Fibroblast of the aortic adventitia (primary cell): ENCODE results near the gene PRELID1. TPM values are rescaled to one million over a fixed set of nuclear protein-coding genes. Genes with fewer than 3 reads are reported as not detected.

ENCODE experiments used
- DNase-seq: peaks from one replicate; pipeline ENCODE4 v3.0.0-alpha.2; 2010; ENCODE audit warnings: low read depth
- H3K4me3 ChIP-seq: 2 replicates; pipeline ENCODE4 v1.5.1; 2011; ENCODE audit warnings: low read depth, mild to moderate bottlenecking, control low read depth, low read length, moderate library complexity
- total RNA-seq: library from RNA; depleted of rRNA; stranded (reverse); fragments of >200 nt; gene quantifications from 2 replicates; pipeline ENCODE4 v1.2.3, GENCODE V29; 2012; ENCODE audit warnings: low replicate concordance
- TF ChIP-seq, protein P1 (sequence below): IDR thresholded peaks from 2 replicates; pipeline ENCODE4 v1.5.1; 2011; ENCODE audit warnings: mild to moderate bottlenecking, low read length, control low read depth, inconsistent platforms; ENCODE audit not compliant: insufficient read depth

PRELID1 gene
- total RNA-seq, 1 donor: 118 TPM

DNA sequence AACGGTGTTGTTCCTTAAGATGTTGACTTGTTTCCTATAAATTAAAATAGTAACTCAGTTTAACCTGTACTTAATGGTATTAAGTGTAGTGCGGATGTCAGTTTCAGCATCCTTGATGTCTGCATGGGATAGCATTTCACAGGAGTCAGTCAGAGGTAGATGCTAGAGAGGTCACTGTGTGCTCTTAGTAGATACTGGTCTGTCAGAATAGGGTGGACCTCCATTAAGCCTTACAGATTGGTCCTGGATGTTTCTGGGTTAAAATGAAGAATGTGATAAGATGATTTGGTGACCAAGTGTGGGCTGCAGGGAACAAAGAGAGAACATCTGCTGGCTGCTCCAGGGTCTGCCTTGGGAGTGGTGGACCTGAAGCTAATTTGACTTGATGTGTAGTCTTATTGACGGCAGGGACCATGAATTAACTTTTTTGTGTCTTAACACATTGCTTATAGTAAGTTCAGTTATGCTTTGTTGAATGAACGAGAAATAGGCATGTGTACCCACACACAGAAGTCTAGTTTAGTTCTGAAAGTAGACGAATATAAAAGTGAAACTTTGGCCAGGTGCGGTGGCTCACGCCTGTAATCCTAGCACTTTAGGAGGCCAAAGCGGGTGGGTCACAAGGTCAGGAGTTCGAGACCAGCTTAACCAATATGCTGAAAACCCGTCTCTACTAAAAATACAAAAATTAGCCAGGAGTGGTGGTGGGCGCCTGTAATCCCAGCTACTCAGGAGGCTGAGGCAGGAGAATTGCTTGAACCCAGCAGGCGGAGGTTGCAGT lies 12.6 kb upstream of the PRELID1 start:
- DNase-seq: no peak
- H3K4me3 ChIP-seq: no peak overlapping the region
- TF ChIP-seq, protein P1, sequence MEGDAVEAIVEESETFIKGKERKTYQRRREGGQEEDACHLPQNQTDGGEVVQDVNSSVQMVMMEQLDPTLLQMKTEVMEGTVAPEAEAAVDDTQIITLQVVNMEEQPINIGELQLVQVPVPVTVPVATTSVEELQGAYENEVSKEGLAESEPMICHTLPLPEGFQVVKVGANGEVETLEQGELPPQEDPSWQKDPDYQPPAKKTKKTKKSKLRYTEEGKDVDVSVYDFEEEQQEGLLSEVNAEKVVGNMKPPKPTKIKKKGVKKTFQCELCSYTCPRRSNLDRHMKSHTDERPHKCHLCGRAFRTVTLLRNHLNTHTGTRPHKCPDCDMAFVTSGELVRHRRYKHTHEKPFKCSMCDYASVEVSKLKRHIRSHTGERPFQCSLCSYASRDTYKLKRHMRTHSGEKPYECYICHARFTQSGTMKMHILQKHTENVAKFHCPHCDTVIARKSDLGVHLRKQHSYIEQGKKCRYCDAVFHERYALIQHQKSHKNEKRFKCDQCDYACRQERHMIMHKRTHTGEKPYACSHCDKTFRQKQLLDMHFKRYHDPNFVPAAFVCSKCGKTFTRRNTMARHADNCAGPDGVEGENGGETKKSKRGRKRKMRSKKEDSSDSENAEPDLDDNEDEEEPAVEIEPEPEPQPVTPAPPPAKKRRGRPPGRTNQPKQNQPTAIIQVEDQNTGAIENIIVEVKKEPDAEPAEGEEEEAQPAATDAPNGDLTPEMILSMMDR: no peak

DNA sequence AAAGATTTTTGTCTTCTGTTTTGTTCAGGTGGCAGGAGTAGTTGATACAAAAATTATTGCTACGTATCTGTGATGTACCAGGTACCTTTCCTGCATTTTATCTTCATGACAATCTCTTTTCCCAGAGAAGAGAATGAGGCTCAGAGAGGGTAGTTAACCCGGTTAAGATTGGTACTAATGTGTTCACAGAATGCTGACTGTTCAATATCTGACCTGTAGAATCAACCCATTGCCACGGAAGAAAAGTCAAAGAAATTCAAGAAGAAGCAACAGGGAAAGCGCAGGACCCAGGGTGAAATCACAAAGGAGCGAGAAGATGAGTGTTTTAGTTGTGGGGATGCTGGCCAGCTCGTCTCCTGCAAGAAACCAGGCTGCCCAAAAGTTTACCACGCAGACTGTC lies 11.9 kb upstream of the PRELID1 start:
- TF ChIP-seq, protein P1: no peak
- no peak overlapping the region for H3K4me3 ChIP-seq
- no peak for DNase-seq

DNA sequence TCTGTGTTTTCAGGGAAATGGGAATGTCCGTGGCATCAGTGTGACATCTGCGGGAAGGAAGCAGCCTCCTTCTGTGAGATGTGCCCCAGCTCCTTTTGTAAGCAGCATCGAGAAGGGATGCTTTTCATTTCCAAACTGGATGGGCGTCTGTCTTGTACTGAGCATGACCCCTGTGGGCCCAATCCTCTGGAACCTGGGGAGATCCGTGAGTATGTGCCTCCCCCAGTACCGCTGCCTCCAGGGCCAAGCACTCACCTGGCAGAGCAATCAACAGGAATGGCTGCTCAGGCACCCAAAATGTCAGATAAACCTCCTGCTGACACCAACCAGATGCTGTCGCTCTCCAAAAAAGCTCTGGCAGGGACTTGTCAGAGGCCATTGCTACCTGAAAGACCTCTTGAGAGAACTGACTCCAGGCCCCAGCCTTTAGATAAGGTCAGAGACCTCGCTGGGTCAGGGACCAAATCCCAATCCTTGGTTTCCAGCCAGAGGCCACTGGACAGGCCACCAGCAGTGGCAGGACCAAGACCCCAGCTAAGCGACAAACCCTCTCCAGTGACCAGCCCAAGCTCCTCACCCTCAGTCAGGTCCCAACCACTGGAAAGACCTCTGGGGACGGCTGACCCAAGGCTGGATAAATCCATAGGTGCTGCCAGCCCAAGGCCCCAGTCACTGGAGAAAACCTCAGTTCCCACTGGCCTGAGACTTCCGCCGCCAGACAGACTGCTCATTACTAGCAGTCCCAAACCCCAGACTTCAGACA lies 9.6 kb upstream of the PRELID1 start:
- TF ChIP-seq, protein P1: no peak
- no peak overlapping the region for H3K4me3 ChIP-seq
- DNase-seq: no peak

DNA sequence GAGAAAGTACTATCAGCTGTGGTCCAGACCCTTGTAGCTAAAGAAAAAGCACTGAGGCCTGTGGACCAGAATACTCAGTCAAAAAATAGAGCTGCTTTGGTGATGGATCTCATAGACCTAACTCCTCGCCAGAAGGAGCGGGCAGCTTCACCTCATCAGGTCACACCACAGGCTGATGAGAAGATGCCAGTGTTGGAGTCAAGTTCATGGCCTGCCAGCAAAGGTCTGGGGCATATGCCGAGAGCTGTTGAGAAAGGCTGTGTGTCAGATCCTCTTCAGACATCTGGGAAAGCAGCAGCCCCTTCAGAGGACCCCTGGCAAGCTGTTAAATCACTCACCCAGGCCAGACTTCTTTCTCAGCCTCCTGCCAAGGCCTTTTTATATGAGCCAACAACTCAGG lies 9.0 kb upstream of the PRELID1 start:
- H3K4me3 ChIP-seq: no peak overlapping the region
- TF ChIP-seq, protein P1: no peak
- no peak for DNase-seq

DNA sequence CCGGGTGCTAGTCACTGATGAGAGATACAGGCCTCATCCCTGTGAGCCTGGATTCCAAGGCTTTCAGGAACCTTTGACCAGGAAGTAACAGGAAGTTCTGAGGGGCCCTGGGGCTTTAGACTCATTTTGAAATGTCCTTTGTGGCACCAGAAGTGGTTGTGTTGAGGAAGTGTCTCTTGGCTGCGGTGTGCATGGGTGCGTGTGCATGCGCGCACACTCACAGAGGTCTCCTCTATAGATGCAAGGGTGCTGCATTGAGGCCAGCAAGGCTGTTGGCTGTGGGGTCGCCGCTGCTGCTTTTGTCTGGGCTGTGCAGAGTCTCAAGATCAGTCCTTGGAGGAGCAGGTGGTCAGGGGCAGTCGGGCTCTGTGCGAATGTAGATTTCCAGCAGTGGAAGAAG lies 7.7 kb upstream of the PRELID1 start:
- DNase-seq: no peak
- H3K4me3 ChIP-seq: no peak overlapping the region
- TF ChIP-seq, protein P1: no peak

DNA sequence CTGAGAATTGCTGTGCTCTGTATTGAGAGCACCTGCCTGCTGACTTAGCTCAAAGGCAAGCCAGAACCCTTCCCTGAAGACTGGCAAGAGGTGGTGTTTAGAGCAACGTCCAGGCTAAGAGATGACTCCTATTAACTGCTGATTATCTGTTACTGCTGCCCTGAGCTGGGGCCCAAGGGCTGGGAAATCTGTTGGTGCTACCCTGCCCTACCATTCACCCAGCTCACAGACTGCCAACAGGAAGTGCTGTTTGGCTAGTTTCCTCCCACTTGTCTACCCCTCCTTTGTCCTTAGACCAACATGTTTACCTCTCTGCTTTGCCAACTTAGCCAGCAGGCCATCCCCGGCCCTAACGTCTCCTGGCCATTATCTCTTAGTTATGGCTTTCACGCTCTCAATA lies 7.0 kb upstream of the PRELID1 start:
- H3K4me3 ChIP-seq: no peak overlapping the region
- no peak for DNase-seq
- TF ChIP-seq, protein P1: no peak
